DND-41 (cell line): Measurements from ENCODE around the gene CDK13.

Experiments used
- CTCF ChIP-seq: IDR thresholded peaks from 2 replicates; pipeline ENCODE4 v1.5.1; 2012; ENCODE audit warnings: borderline replicate concordance, low read length, moderate library complexity, mild to moderate bottlenecking; ENCODE audit not compliant: poor library complexity, severe bottlenecking; ENCODE audit errors: extremely low read depth
- EZH2 ChIP-seq: IDR thresholded peaks from 3 replicates; pipeline ENCODE4 v1.6.1; 2012; ENCODE audit warnings: borderline replicate concordance, low read depth, mild to moderate bottlenecking, moderate library complexity, low read length, inconsistent platforms; ENCODE audit not compliant: severe bottlenecking

GRCh38 chr7:40059057-40059456, 109.0 kb downstream of the CDK13 start:
- TF ChIP-seq CTCF (no peak), EZH2 (no peak)
